ENCODE data around the gene TDRD6.

DNA sequence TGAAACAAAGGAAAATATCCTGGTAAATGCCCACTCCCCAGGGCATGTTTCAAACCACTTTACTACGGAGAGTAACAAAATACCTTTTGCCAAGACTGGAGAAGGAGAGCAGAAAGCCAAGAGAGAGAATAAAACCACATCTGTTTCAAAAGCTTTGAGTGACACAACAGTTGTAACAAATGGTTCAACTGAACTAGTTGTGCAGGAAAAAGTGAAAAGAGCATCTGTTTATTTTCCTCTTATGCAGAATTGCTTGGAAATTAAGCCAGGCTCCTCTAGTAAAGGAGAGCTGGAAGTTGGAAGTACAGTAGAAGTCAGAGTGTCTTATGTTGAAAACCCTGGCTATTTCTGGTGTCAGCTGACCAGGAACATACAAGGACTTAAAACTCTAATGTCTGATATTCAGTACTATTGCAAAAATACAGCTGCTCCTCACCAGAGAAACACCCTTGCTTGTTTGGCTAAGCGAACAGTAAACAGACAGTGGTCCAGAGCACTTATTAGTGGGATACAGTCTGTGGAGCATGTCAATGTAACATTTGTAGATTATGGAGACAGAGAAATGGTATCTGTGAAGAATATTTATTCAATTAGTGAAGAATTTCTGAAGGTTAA is 2.6 kb downstream of the TDRD6 start:
- TF ChIP-seq, protein P1, sequence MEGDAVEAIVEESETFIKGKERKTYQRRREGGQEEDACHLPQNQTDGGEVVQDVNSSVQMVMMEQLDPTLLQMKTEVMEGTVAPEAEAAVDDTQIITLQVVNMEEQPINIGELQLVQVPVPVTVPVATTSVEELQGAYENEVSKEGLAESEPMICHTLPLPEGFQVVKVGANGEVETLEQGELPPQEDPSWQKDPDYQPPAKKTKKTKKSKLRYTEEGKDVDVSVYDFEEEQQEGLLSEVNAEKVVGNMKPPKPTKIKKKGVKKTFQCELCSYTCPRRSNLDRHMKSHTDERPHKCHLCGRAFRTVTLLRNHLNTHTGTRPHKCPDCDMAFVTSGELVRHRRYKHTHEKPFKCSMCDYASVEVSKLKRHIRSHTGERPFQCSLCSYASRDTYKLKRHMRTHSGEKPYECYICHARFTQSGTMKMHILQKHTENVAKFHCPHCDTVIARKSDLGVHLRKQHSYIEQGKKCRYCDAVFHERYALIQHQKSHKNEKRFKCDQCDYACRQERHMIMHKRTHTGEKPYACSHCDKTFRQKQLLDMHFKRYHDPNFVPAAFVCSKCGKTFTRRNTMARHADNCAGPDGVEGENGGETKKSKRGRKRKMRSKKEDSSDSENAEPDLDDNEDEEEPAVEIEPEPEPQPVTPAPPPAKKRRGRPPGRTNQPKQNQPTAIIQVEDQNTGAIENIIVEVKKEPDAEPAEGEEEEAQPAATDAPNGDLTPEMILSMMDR (IDR thresholded peaks at IDR 0.05; ENCODE audit: insufficient read depth, low read length): no peak
- TF ChIP-seq, protein P2, sequence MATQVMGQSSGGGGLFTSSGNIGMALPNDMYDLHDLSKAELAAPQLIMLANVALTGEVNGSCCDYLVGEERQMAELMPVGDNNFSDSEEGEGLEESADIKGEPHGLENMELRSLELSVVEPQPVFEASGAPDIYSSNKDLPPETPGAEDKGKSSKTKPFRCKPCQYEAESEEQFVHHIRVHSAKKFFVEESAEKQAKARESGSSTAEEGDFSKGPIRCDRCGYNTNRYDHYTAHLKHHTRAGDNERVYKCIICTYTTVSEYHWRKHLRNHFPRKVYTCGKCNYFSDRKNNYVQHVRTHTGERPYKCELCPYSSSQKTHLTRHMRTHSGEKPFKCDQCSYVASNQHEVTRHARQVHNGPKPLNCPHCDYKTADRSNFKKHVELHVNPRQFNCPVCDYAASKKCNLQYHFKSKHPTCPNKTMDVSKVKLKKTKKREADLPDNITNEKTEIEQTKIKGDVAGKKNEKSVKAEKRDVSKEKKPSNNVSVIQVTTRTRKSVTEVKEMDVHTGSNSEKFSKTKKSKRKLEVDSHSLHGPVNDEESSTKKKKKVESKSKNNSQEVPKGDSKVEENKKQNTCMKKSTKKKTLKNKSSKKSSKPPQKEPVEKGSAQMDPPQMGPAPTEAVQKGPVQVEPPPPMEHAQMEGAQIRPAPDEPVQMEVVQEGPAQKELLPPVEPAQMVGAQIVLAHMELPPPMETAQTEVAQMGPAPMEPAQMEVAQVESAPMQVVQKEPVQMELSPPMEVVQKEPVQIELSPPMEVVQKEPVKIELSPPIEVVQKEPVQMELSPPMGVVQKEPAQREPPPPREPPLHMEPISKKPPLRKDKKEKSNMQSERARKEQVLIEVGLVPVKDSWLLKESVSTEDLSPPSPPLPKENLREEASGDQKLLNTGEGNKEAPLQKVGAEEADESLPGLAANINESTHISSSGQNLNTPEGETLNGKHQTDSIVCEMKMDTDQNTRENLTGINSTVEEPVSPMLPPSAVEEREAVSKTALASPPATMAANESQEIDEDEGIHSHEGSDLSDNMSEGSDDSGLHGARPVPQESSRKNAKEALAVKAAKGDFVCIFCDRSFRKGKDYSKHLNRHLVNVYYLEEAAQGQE (IDR thresholded peaks at IDR 0.05; ENCODE audit: insufficient replicate concordance, low read depth): no peak
- no peak for TF ChIP-seq POLR2AphosphoS5 (IDR thresholded peaks at IDR 0.05; ENCODE audit: low read depth)

All from HL-60 (cell line).